Measurements from ENCODE around the gene CHID1.

Gene CHID1

GRCh38 chr11:873706-874105, 36.9 kb downstream of the CHID1 start:
- DNase-seq (ENCODE audit: extremely low read depth, low read depth) = no peak
- H3K4me3 ChIP-seq (replicated peaks; ENCODE audit: low read depth, low read length) = no peak overlapping the region
- TF ChIP-seq, protein P1, sequence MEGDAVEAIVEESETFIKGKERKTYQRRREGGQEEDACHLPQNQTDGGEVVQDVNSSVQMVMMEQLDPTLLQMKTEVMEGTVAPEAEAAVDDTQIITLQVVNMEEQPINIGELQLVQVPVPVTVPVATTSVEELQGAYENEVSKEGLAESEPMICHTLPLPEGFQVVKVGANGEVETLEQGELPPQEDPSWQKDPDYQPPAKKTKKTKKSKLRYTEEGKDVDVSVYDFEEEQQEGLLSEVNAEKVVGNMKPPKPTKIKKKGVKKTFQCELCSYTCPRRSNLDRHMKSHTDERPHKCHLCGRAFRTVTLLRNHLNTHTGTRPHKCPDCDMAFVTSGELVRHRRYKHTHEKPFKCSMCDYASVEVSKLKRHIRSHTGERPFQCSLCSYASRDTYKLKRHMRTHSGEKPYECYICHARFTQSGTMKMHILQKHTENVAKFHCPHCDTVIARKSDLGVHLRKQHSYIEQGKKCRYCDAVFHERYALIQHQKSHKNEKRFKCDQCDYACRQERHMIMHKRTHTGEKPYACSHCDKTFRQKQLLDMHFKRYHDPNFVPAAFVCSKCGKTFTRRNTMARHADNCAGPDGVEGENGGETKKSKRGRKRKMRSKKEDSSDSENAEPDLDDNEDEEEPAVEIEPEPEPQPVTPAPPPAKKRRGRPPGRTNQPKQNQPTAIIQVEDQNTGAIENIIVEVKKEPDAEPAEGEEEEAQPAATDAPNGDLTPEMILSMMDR (IDR thresholded peaks at IDR 0.05; ENCODE audit: low read depth, low read length, missing control alignments) = no peak

- no peak for DNase-seq (ENCODE audit: extremely low read depth, low read depth)
- TF ChIP-seq, protein P1 (IDR thresholded peaks at IDR 0.05; ENCODE audit: low read depth, low read length, missing control alignments) = no peak
- no peak overlapping the region for H3K4me3 ChIP-seq (replicated peaks; ENCODE audit: low read depth, low read length)
Observed at GRCh38 chr11:872799-873198, 37.8 kb downstream of the CHID1 start.

DNA sequence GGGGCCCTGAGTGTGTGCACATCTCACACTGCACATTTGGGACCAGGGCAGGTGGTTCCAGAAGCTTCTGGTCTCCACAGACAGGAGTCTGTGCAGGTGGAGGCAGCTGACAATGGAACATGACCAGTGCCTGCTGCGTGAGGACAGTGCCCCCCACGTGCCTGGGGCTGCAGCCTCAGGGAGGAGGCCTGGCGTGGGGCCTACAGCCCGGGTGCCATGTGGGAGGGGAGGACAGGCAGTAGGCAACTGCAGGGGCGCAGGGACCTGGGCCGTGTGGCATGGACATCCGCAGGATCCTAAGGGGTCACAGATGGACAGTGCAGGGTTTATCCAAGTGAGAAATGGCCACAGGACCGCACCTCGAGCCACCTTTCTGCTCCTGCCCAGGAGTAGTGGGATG, 39.1 kb downstream of the CHID1 start:
- DNase-seq (ENCODE audit: extremely low read depth, low read depth) = no peak
- TF ChIP-seq, protein P1 (IDR thresholded peaks at IDR 0.05; ENCODE audit: low read depth, low read length, missing control alignments) = no peak
- no peak overlapping the region for H3K4me3 ChIP-seq (replicated peaks; ENCODE audit: low read depth, low read length)

- no peak overlapping the region for H3K4me3 ChIP-seq (replicated peaks; ENCODE audit: low read depth, low read length)
- TF ChIP-seq, protein P1 (IDR thresholded peaks at IDR 0.05; ENCODE audit: low read depth, low read length, missing control alignments) = no peak
- no peak for DNase-seq (ENCODE audit: extremely low read depth, low read depth)
Observed at GRCh38 chr11:870418-870817, 40.2 kb downstream of the CHID1 start.

DNA sequence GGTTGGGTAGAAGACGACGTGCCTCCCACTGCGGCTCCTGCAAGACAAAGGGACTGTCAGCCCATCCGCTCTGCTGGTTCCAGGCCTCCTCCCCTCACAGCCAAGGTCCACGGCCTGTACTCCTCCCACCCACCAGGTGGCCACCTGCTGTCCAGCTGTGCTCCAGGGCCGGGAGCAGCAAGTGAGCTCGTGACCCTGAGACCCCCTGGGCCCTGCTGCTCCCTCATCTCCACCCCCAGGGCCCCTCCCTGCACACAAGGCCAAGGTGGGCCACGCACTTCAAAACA, 40.5 kb downstream of the CHID1 start:
- H3K4me3 ChIP-seq (replicated peaks; ENCODE audit: low read depth, low read length) = no peak overlapping the region
- DNase-seq (ENCODE audit: extremely low read depth, low read depth) = no peak
- TF ChIP-seq, protein P1 (IDR thresholded peaks at IDR 0.05; ENCODE audit: low read depth, low read length, missing control alignments) = no peak

DNA sequence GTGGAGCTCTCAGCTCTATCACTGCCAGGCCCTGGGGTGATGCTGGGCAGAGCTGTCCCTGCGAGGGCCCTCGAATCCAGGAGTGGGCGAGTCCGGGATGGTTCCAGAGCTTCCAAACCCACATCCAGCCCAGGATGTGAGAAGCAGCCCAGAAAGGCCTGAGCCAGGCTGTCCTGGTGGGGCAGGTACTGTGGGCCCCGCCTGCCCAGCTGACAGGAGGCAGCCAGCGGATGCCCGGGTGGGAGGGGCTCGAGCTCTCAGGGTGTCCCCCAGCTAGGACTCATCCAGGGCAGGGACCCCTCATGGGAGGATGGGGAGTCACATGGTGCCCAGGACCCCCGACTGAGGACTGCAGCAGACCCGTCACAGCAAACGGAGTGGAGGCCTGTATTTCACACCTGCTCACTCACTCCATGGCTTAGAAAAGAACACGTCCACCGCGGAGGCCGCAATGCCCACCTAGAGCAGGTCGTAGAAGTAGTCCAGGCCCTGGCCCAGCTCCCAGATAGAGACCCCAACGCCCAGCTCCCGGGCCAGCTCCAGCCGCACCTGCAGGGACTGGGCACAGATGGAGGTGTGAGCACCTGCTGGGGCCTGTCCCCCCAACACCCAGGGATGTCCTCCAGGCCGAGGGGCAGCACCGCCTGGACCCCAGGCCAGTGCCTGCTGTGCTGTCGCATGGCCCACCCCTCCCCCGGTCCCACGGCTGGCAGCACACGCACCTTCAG, 41.0 kb downstream of the CHID1 start:
- no peak overlapping the region for H3K4me3 ChIP-seq (replicated peaks; ENCODE audit: low read depth, low read length)
- DNase-seq (ENCODE audit: extremely low read depth, low read depth) = no peak
- TF ChIP-seq, protein P1 (IDR thresholded peaks at IDR 0.05; ENCODE audit: low read depth, low read length, missing control alignments) = no peak

GRCh38 chr11:868802-869201, 41.8 kb downstream of the CHID1 start:
- DNase-seq (ENCODE audit: extremely low read depth, low read depth) = no peak
- H3K4me3 ChIP-seq (replicated peaks; ENCODE audit: low read depth, low read length) = no peak overlapping the region
- TF ChIP-seq, protein P1 (IDR thresholded peaks at IDR 0.05; ENCODE audit: low read depth, low read length, missing control alignments) = no peak

Measured in HFF-Myc (cell line).